Measurements from ENCODE around the gene CYS1.
A peak's percentile ranks its signal among the peaks of the same experiment; 100 is the strongest.
"Not testable (repeated sequence)": the region's sequence is repeated elsewhere in the genome, so short reads cannot be mapped to it uniquely, and the experiment has no call there.

Gene CYS1

GRCh38 chr2:10028988-10029874 is 51.0 kb downstream of the CYS1 start:
- DNase-seq: peak; percentile 45 to 50

GRCh38 chr2:10028407-10028987 is 51.7 kb downstream of the CYS1 start:
- DNase-seq: no peak

GRCh38 chr2:10027660-10028330 is 52.4 kb downstream of the CYS1 start:
- DNase-seq: no peak

GRCh38 chr2:10026940-10027569 is 53.2 kb downstream of the CYS1 start:
- DNase-seq: no peak

GRCh38 chr2:10022966-10023662 is 57.1 kb downstream of the CYS1 start:
- DNase-seq: no peak

GRCh38 chr2:10022445-10022844 is 57.8 kb downstream of the CYS1 start:
- no peak for DNase-seq

- DNase-seq: no peak
These were observed 58.2 kb downstream of the CYS1 start for GRCh38 chr2:10022041-10022421.

- no peak for DNase-seq
These were observed 60.4 kb downstream of the CYS1 start for GRCh38 chr2:10019602-10020400.

GRCh38 chr2:10019174-10019573 is 61.0 kb downstream of the CYS1 start:
- no peak for DNase-seq

GRCh38 chr2:10017313-10017941 is 62.8 kb downstream of the CYS1 start:
- no peak for DNase-seq

GRCh38 chr2:10016802-10017258 is 63.4 kb downstream of the CYS1 start:
- DNase-seq: no peak

- no peak for DNase-seq
These were observed 64.0 kb downstream of the CYS1 start for GRCh38 chr2:10016001-10016801.

- not testable (repeated sequence) for DNase-seq
These were observed 64.7 kb downstream of the CYS1 start for GRCh38 chr2:10015376-10015989.

GRCh38 chr2:10014418-10015190 is 65.6 kb downstream of the CYS1 start:
- DNase-seq: no peak

- DNase-seq: not testable (repeated sequence)
These were observed 66.4 kb downstream of the CYS1 start for GRCh38 chr2:10013651-10014417.

- no peak for DNase-seq
These were observed 67.2 kb downstream of the CYS1 start for GRCh38 chr2:10012963-10013461.

- DNase-seq: not testable (repeated sequence)
These were observed 67.7 kb downstream of the CYS1 start for GRCh38 chr2:10012366-10012962.
